CD4-positive, alpha-beta T cell treated with Interleukin-15 for 1 hour (primary cell): Measurements from ENCODE around the gene RND2.

Experiments used
- DNase-seq: peaks from one replicate; pipeline ENCODE4 v3.0.0-alpha.2; 2020

The RND2 gene

DNA sequence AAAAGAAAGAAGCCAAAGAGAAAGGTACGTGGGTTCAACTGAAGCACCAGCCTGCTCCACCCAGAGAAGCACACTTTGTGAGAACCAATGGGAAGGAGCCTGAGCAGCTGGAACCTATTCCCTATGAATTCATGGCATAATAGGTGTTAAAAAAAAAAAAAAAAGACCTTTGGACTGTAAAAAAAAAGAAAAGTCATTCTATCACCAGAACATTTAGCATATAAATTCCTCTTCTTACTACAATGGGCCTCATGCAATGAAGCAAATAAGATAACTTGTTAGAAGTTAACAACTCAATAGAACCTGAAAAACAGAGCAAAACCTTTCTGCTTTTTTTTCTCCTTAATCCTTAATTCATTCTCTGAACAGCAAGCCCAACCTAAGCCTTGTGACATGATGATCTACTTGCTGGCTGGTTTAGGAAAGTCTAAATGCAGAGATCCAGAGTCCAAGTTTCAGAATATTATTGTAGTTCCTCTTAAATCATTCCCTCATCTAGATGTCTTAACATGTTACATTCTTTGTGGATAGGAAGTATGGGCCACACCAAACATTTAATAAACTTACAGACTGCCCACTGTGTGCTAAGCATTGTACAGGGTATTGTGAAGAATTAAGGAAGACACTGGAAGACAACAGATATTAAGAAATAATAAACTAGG lies 54.7 kb downstream of the RND2 start:
- no peak for DNase-seq
